Brain pericyte (primary cell): ENCODE data around the gene UBXN10.

Experiments used
- DNase-seq: peaks from one replicate; pipeline ENCODE4 v3.0.0-alpha.2; 2012; ENCODE audit warnings: low read depth, low spot score

The UBXN10 gene

GRCh38 chr1:20183035-20183434, 2.9 kb upstream of the UBXN10 start:
- DNase-seq = no peak

GRCh38 chr1:20183616-20184271, 2.2 kb upstream of the UBXN10 start:
- no peak for DNase-seq

- DNase-seq = no peak
Measured at GRCh38 chr1:20184481-20184900, 1.4 kb upstream of the UBXN10 start.

- DNase-seq = no peak
Measured at GRCh38 chr1:20184997-20185833, 681 bp upstream of the UBXN10 start.

- DNase-seq = no peak
Measured at GRCh38 chr1:20187103-20187812, 1.4 kb downstream of the UBXN10 start.

GRCh38 chr1:20187813-20188454, 2.0 kb downstream of the UBXN10 start:
- no peak for DNase-seq

GRCh38 chr1:20188455-20188817, 2.5 kb downstream of the UBXN10 start:
- no peak for DNase-seq

GRCh38 chr1:20189664-20190063, 3.8 kb downstream of the UBXN10 start:
- DNase-seq = no peak

- no peak for DNase-seq
Measured at GRCh38 chr1:20190256-20191160, 4.6 kb downstream of the UBXN10 start.

- no peak for DNase-seq
Measured at GRCh38 chr1:20191266-20191825, 5.5 kb downstream of the UBXN10 start.

GRCh38 chr1:20192364-20192763, 6.5 kb downstream of the UBXN10 start:
- no peak for DNase-seq

- DNase-seq = no peak
Measured at GRCh38 chr1:20192871-20193411, 7.0 kb downstream of the UBXN10 start.

- DNase-seq = no peak
Measured at GRCh38 chr1:20194224-20194623, 8.3 kb downstream of the UBXN10 start.

GRCh38 chr1:20194757-20195461, 9.0 kb downstream of the UBXN10 start:
- DNase-seq = no peak

- no peak for DNase-seq
Measured at GRCh38 chr1:20195462-20195780, 9.5 kb downstream of the UBXN10 start.

- no peak for DNase-seq
Measured at GRCh38 chr1:20197329-20197791, 11.5 kb downstream of the UBXN10 start.

GRCh38 chr1:20198296-20198695, 12.4 kb downstream of the UBXN10 start:
- no peak for DNase-seq

GRCh38 chr1:20198918-20199317, 13.0 kb downstream of the UBXN10 start:
- no peak for DNase-seq

- no peak for DNase-seq
Measured at GRCh38 chr1:20199403-20199802, 13.5 kb downstream of the UBXN10 start.

- no peak for DNase-seq
Measured at GRCh38 chr1:20199840-20200239, 13.9 kb downstream of the UBXN10 start.
